HG03354 (cell line): Measurements from ENCODE around the gene CYB561.

Source experiments
- ATAC-seq: cut with Tn5 transposase; IDR thresholded peaks from one replicate; pipeline ENCODE4 v1.9.1; 2021; ENCODE audit warnings: mild to moderate bottlenecking; ENCODE audit not compliant: unreplicated experiment, poor library complexity, severe bottlenecking

Gene CYB561

GRCh38 chr17:63452962-63453551 lies 7.0 kb upstream of the CYB561 start:
- ATAC-seq = no peak

GRCh38 chr17:63452046-63452961 lies 6.2 kb upstream of the CYB561 start:
- ATAC-seq = no peak

GRCh38 chr17:63451150-63451549 lies 5.0 kb upstream of the CYB561 start:
- no peak for ATAC-seq

- no peak for ATAC-seq
Measured at GRCh38 chr17:63450551-63450950, 4.4 kb upstream of the CYB561 start.

- ATAC-seq = no peak
Measured at GRCh38 chr17:63448655-63449054, 2.5 kb upstream of the CYB561 start.

GRCh38 chr17:63447471-63448009 lies 1.4 kb upstream of the CYB561 start:
- no peak for ATAC-seq

GRCh38 chr17:63446753-63447470 lies 806 bp upstream of the CYB561 start:
- ATAC-seq = peak; percentile 32

- ATAC-seq = peak; percentile 28
Measured at GRCh38 chr17:63445571-63445953, 544 bp downstream of the CYB561 start.

- no peak for ATAC-seq
Measured at GRCh38 chr17:63445065-63445464, 1.0 kb downstream of the CYB561 start.

GRCh38 chr17:63444457-63444856 lies 1.6 kb downstream of the CYB561 start:
- no peak for ATAC-seq

- ATAC-seq = no peak
Measured at GRCh38 chr17:63443053-63443452, 3.1 kb downstream of the CYB561 start.

GRCh38 chr17:63442549-63443035 lies 3.5 kb downstream of the CYB561 start:
- no peak for ATAC-seq

- no peak for ATAC-seq
Measured at GRCh38 chr17:63442074-63442473, 4.0 kb downstream of the CYB561 start.

GRCh38 chr17:63441654-63442053 lies 4.5 kb downstream of the CYB561 start:
- ATAC-seq = no peak

- ATAC-seq = no peak
Measured at GRCh38 chr17:63440770-63441335, 5.3 kb downstream of the CYB561 start.

GRCh38 chr17:63440127-63440769 lies 5.9 kb downstream of the CYB561 start:
- no peak for ATAC-seq

GRCh38 chr17:63439687-63440086 lies 6.4 kb downstream of the CYB561 start:
- ATAC-seq = no peak

GRCh38 chr17:63438092-63439051 lies 7.7 kb downstream of the CYB561 start:
- ATAC-seq = no peak
